B cell (primary cell): ENCODE results near the gene MAD2L2. TPM values are rescaled to one million over a fixed set of nuclear protein-coding genes. Genes with fewer than 3 reads are reported as not detected.
A peak's percentile ranks its signal among the peaks of the same experiment; 100 is the strongest.

Experiments used
- ATAC-seq: fragments of 200-7000 bp; cut with Tn5 transposase; one replicate; pipeline ENCODE4 v1.10.0; 2021; ENCODE audit warnings: low read depth, mild to moderate bottlenecking, moderate number of reproducible peaks, moderate library complexity
- CTCF ChIA-PET: fragments of 350-600 bp; sonication (Branson Sonifier 250); formaldehyde crosslinking; loops from one replicate; lab custom pipeline; 2021; ENCODE audit warnings: antibody characterized with exemption, inconsistent platforms; lab: Charles Lee
- POLR2A ChIA-PET: fragments of 350-600 bp; sonication (Branson Sonifier 250); formaldehyde crosslinking; loops from one replicate; lab custom pipeline; 2021; ENCODE audit warnings: antibody characterized with exemption; lab: Charles Lee
- DNase-seq: peaks from one replicate; pipeline ENCODE4 v3.0.0; 2013
- H2AFZ ChIP-seq: 2 replicates; pipeline ENCODE4 v1.6.1; 2012; ENCODE audit warnings: mild to moderate bottlenecking, low read depth, low read length; ENCODE audit not compliant: insufficient read depth, poor library complexity, severe bottlenecking
- H3K27ac ChIP-seq, 2 donors: 1 replicate in 1 of 2; 2 replicates in 1 of 2; pipeline ENCODE4 v1.5.1; 2012 to 2013; ENCODE audit warnings: low read length in 2 of 2, mild to moderate bottlenecking in 2 of 2, moderate library complexity in 1 of 2
- H3K27me3 ChIP-seq, 4 experiments: fragments of 200-600 bp in 1 of 4; sonication (generic) in 1 of 4; replicated peaks in 1 of 4; 1 replicate in 2 of 4; 2 replicates in 2 of 4; pipeline versions ENCODE4 v1.6.1 to v1.7.0; 2013 to 2016; ENCODE audit warnings: low read length in 3 of 4, mild to moderate bottlenecking in 2 of 4, mixed read lengths in 1 of 4, moderate library complexity in 1 of 4; ENCODE audit not compliant: insufficient read depth in 4 of 4, control insufficient read depth in 3 of 4; ENCODE audit errors: control extremely low read depth in 1 of 4
- H3K36me3 ChIP-seq, 2 experiments: replicated peaks in 1 of 2; 1 replicate in 1 of 2; 2 replicates in 1 of 2; pipeline versions ENCODE4 v1.6.1 to v1.7.1; 2013; ENCODE audit warnings: low read length in 1 of 2; ENCODE audit not compliant: insufficient read depth in 2 of 2, control insufficient read depth in 1 of 2; ENCODE audit errors: control extremely low read depth in 1 of 2, extremely low read depth in 1 of 2
- H3K4me1 ChIP-seq, 2 donors: fragments of 200-600 bp in 1 of 2; sonication (generic) in 1 of 2; 1 replicate in 1 of 2; 2 replicates in 1 of 2; pipeline versions ENCODE4 v1.5.1 to v1.6.1; 2013 to 2017; ENCODE audit warnings: low read length in 2 of 2; ENCODE audit not compliant: control insufficient read depth in 2 of 2, insufficient read depth in 2 of 2
- H3K4me2 ChIP-seq: replicated peaks from 2 replicates; pipeline ENCODE3; 2012; ENCODE audit warnings: mild to moderate bottlenecking, low read depth, low read length; ENCODE audit not compliant: poor library complexity, severe bottlenecking
- H3K4me3 ChIP-seq, 5 experiments: fragments of 200-600 bp in 1 of 5; sonication (generic) in 1 of 5; 1 replicate in 3 of 5; 2 replicates in 2 of 5; pipeline versions ENCODE4 v1.5.1 to v1.7.0; 2011 to 2016; ENCODE audit warnings: low read length in 4 of 5, mild to moderate bottlenecking in 4 of 5, low read depth in 2 of 5, control low read depth in 1 of 5, moderate library complexity in 1 of 5; ENCODE audit not compliant: insufficient read depth in 1 of 5; ENCODE audit errors: control extremely low read depth in 1 of 5, extremely low read depth in 1 of 5
- H3K79me2 ChIP-seq: fragments of 200-600 bp; sonication (generic); one replicate; pipeline ENCODE4 v1.6.0; 2016; ENCODE audit warnings: low read length; ENCODE audit not compliant: control insufficient read depth, insufficient read depth
- H3K9ac ChIP-seq: fragments of 200-600 bp; sonication (generic); 2 replicates; pipeline ENCODE4 v1.6.1; 2017; ENCODE audit warnings: mild to moderate bottlenecking, low read length, moderate library complexity
- H3K9me3 ChIP-seq, 3 donors: one replicate each; pipeline versions ENCODE4 v1.6.1 to v1.7.1; 2013; ENCODE audit warnings: low read length in 2 of 3; ENCODE audit not compliant: control insufficient read depth in 2 of 3, insufficient read depth in 1 of 3; ENCODE audit errors: control extremely low read depth in 1 of 3
- H4K20me1 ChIP-seq: 2 replicates; pipeline ENCODE4 v1.6.0; 2012; ENCODE audit warnings: mild to moderate bottlenecking, low read length; ENCODE audit not compliant: insufficient read depth, control insufficient read depth, poor library complexity, severe bottlenecking
- H3K27ac Mint-ChIP-seq: one replicate; pipeline ENCODE4 v1.8.0; 2021; ENCODE audit warnings: mixed read lengths
- H3K27me3 Mint-ChIP-seq: one replicate; pipeline ENCODE4 v1.8.0; 2021; ENCODE audit warnings: mixed read lengths
- H3K4me1 Mint-ChIP-seq: one replicate; pipeline ENCODE4 v1.8.0; 2021; ENCODE audit warnings: mixed read lengths
- H3K4me3 Mint-ChIP-seq: one replicate; pipeline ENCODE4 v1.8.0; 2021; ENCODE audit warnings: mixed read lengths
- H3K9me3 Mint-ChIP-seq: one replicate; pipeline ENCODE4 v1.8.0; 2022; ENCODE audit warnings: mixed read lengths; ENCODE audit not compliant: insufficient read depth
- EZH2 ChIP-seq: IDR thresholded peaks from 2 replicates; pipeline ENCODE4 v1.6.1; 2012; ENCODE audit warnings: borderline replicate concordance, low read depth, mild to moderate bottlenecking, moderate library complexity, low read length; ENCODE audit not compliant: insufficient read depth, poor library complexity, severe bottlenecking
- WGBS: methylation state at CpG from one replicate; pipeline ENCODE4 v1.1.5; 2013; ENCODE audit warnings: missing lambda C conversion rate; ENCODE audit not compliant: insufficient coverage; 5-methylcytosine and 5-hydroxymethylcytosine counted together
- intact Hi-C: fragments of 100-400 bp; cut with micrococcal nuclease; formaldehyde crosslinking; loops from one replicate; pipeline ENCODE4 v1.10.0; 2022
- polyA plus RNA-seq: library from polyadenylated mRNA; depleted of rRNA; stranded (reverse); fragments of >200 nt; gene quantifications from 2 replicates; pipeline ENCODE4 v1.2.3, GENCODE V29; 2012
- total RNA-seq, 2 donors: library from RNA; stranded (reverse); fragments of 120-200 nt in 1 of 2; gene quantifications; 1 replicate in 1 of 2; 2 replicates in 1 of 2; pipeline versions ENCODE4 v1.2.3 to v1.2.4, GENCODE V29; 2013 to 2022
- TF ChIP-seq, protein P1 (sequence below): fragments of 200-600 bp; IDR thresholded peaks from one replicate; pipeline ENCODE4 v1.8.0; 2022; ENCODE audit warnings: antibody characterized with exemption, mild to moderate bottlenecking

MAD2L2 gene
- total and polyA plus RNA-seq, 2 donors (not counting 1 experiment from before 2014, with no cell fraction given) = 29.0 to 42.2 TPM

DNA sequence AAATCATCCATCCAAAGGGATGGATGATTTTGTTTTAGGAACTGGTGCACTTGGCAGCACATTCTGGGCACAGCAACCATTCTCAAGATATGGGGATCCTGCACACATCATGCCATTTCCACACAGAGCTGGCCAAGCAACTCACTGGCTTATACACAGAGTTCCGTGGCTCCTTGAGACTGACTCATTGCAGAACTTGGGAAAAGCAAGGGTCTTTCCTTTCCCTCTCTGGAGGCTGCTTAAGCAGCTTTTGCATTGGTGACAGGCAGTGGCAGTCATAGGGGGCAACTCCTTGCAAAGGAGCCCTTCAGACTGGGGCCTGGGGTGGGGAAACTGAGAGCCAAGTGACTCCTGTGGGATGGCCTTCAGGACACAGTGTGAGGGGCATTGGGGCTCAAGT is 1.9 kb upstream of the MAD2L2 start:
- POLR2A ChIA-PET = interaction anchor here (1.6 kb wide), 1 partner anchor 37 kb away, joined by 9 read pairs; no protein-coding TSS in a partner anchor
- H3K9me3 ChIP-seq = no peaks in the 10 kb centered on the region
- CTCF ChIA-PET = interaction anchor here (1.0 to 4.2 kb wide), 5 partner anchors 10 to 37 kb away, joined by 3 to 23 read pairs (median 7); partner anchors contain the start of gene FBXO6
- Mint-ChIP-seq H3K4me1 (peaks cover 20% of the 10 kb centered on the region), H3K4me3 (no peak overlapping the region), H3K9me3 (no peaks in the 10 kb centered on the region), H3K27me3 (peaks cover 3% of the 10 kb centered on the region), H3K27ac (no peak overlapping the region)
- peaks cover 11 to 20% of the 10 kb centered on the region in 2 donors for H3K4me1 ChIP-seq
- TF ChIP-seq, protein P1, sequence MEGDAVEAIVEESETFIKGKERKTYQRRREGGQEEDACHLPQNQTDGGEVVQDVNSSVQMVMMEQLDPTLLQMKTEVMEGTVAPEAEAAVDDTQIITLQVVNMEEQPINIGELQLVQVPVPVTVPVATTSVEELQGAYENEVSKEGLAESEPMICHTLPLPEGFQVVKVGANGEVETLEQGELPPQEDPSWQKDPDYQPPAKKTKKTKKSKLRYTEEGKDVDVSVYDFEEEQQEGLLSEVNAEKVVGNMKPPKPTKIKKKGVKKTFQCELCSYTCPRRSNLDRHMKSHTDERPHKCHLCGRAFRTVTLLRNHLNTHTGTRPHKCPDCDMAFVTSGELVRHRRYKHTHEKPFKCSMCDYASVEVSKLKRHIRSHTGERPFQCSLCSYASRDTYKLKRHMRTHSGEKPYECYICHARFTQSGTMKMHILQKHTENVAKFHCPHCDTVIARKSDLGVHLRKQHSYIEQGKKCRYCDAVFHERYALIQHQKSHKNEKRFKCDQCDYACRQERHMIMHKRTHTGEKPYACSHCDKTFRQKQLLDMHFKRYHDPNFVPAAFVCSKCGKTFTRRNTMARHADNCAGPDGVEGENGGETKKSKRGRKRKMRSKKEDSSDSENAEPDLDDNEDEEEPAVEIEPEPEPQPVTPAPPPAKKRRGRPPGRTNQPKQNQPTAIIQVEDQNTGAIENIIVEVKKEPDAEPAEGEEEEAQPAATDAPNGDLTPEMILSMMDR = no peak
- TF ChIP-seq EZH2 = no peak
- H3K27me3 ChIP-seq = peaks cover 0 to 6% (median 0%) of the 10 kb centered on the region in 4 experiments
- H3K4me3 ChIP-seq = no peak overlapping the region
- H2AFZ ChIP-seq = no peak overlapping the region
- no peaks in the 10 kb centered on the region for H4K20me1 ChIP-seq
- H3K79me2 ChIP-seq = no peaks in the 10 kb centered on the region
- intact Hi-C loops = loop anchor here (5.0 to 10.0 kb wide), 2 partner anchors 125 to 988 kb away; partner anchors contain the start of genes CLCN6 and MTHFR
- H3K4me2 ChIP-seq = no peak overlapping the region
- H3K27ac ChIP-seq = no peak overlapping the region
- no peak for ATAC-seq
- no peak for DNase-seq
- WGBS = 88% methylated on average over 1 of the region's 1 CpG
- no peak overlapping the region for H3K9ac ChIP-seq
- H3K36me3 ChIP-seq = no peaks in the 10 kb centered on the region

DNA sequence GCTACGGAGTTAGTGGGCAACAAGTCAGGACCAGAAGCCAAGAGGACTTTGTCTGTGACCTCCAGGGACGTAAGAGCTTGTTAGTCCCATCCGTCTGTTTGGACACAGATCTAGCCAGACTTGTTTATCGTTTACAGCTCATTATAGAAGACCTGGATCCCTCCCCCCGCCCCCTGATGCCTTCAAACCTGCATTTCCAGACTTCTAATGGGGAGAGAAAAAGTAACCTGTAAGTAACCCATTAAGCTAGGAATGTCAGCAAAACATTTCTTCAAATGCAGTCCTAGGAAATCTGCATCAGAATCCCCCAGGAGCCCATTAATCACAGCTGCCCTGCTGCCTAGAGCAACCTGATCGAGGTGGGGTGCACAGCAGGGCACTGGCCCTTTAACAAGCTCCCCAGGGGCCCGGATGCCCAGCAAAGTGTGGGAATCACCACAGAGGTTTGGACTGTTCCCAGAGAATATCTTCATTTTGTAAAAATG is 1.4 kb upstream of the MAD2L2 start:
- Histone ChIP-seq H3K36me3 (no peaks in the 10 kb centered on the region), H3K4me1 (peaks cover 11 to 20% of the 10 kb centered on the region in 2 donors), H3K4me3 (no peak overlapping the region), H4K20me1 (no peaks in the 10 kb centered on the region), H3K9ac (no peak overlapping the region), H3K9me3 (no peaks in the 10 kb centered on the region), H3K79me2 (no peaks in the 10 kb centered on the region), H3K27ac (no peak overlapping the region), H3K27me3 (peaks cover 0 to 4% (median 0%) of the 10 kb centered on the region in 4 experiments), H2AFZ (peak overlapping the region; percentile 96), H3K4me2 (peak overlapping the region; percentile 97)
- H3K27me3 Mint-ChIP-seq = no peaks in the 10 kb centered on the region
- H3K4me3 Mint-ChIP-seq = peak overlapping the region; percentile 92
- WGBS = 75% methylated on average over 5 of the region's 7 CpGs
- POLR2A ChIA-PET = interaction anchor here (1.4 to 2.5 kb wide), 4 partner anchors 18 to 228 kb away, joined by 6 to 20 read pairs (median 8); partner anchors contain the start of gene FBXO6
- CTCF ChIA-PET = interaction anchor here (0.7 to 4.2 kb wide), 9 partner anchors 8 to 401 kb away, joined by 3 to 23 read pairs (median 5); partner anchors contain the start of gene FBXO6
- ATAC-seq = no peak
- H3K9me3 Mint-ChIP-seq = no peaks in the 10 kb centered on the region
- H3K4me1 Mint-ChIP-seq = peaks cover 20% of the 10 kb centered on the region
- H3K27ac Mint-ChIP-seq = peak overlapping the region; percentile 50
- TF ChIP-seq, protein P1 = no peak
- DNase-seq = no peak
- intact Hi-C loops = loop anchor here (5.0 to 10.0 kb wide), 2 partner anchors 125 to 988 kb away; partner anchors contain the start of genes CLCN6 and MTHFR
